ENCODE measurements around the gene ANXA2R. TPM values are rescaled to one million over a fixed set of nuclear protein-coding genes. Genes with fewer than 3 reads are reported as not detected.

ANXA2R gene
- total and polyA plus RNA-seq, 2 of the 13 experiments (the other 11 are each of a cell fraction or from before 2014, with no cell fraction given) = 0.95 to 1.3 TPM

DNA sequence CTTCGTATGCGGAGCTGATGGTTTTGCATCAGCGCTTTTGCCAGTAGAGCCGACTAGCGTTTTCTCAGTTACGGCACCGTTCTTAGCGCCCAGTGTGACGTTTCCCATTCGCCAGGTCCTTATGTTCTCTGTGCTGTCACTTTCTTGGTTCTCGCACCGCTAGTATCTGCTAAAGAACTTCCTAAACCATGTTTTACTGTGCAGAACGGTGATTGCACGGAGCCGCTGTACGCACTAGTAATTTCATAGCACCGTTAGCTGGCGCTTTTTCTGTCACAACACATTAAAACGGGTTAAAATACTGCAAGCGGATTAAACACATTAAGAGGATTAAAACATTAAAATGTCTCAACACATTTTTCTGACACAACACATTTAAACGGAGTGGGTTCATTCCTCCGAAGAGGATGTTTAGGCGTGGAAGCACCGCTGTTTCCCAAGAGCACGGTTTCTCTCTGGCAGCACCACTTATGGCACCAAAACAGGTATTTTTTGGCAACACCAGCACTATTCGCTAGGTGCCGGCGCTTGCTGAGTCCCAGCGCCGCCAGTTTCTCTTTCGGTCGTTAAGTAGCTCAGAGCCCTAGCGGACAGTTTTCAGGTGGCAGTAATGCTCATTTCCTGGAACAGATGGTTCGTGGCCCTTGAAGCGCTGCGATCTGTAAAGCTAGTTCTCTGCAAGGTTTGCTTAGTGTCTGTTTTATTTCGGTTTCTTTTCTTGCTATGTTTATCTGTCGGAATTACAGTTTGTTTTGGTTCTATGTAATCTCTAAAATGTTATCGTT, 20.3 kb downstream of the ANXA2R start (continued):
- TF ChIP-seq, protein P1, sequence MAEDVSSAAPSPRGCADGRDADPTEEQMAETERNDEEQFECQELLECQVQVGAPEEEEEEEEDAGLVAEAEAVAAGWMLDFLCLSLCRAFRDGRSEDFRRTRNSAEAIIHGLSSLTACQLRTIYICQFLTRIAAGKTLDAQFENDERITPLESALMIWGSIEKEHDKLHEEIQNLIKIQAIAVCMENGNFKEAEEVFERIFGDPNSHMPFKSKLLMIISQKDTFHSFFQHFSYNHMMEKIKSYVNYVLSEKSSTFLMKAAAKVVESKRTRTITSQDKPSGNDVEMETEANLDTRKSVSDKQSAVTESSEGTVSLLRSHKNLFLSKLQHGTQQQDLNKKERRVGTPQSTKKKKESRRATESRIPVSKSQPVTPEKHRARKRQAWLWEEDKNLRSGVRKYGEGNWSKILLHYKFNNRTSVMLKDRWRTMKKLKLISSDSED (CRISPR knock-in tag; IDR thresholded peaks at IDR 0.05) = no peak
- TF ChIP-seq, protein P2, sequence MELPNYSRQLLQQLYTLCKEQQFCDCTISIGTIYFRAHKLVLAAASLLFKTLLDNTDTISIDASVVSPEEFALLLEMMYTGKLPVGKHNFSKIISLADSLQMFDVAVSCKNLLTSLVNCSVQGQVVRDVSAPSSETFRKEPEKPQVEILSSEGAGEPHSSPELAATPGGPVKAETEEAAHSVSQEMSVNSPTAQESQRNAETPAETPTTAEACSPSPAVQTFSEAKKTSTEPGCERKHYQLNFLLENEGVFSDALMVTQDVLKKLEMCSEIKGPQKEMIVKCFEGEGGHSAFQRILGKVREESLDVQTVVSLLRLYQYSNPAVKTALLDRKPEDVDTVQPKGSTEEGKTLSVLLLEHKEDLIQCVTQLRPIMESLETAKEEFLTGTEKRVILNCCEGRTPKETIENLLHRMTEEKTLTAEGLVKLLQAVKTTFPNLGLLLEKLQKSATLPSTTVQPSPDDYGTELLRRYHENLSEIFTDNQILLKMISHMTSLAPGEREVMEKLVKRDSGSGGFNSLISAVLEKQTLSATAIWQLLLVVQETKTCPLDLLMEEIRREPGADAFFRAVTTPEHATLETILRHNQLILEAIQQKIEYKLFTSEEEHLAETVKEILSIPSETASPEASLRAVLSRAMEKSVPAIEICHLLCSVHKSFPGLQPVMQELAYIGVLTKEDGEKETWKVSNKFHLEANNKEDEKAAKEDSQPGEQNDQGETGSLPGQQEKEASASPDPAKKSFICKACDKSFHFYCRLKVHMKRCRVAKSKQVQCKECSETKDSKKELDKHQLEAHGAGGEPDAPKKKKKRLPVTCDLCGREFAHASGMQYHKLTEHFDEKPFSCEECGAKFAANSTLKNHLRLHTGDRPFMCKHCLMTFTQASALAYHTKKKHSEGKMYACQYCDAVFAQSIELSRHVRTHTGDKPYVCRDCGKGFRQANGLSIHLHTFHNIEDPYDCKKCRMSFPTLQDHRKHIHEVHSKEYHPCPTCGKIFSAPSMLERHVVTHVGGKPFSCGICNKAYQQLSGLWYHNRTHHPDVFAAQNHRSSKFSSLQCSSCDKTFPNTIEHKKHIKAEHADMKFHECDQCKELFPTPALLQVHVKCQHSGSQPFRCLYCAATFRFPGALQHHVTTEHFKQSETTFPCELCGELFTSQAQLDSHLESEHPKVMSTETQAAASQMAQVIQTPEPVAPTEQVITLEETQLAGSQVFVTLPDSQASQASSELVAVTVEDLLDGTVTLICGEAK (IDR thresholded peaks at IDR 0.05) = no peak
- TF ChIP-seq, protein P2 (CRISPR knock-in tag; IDR thresholded peaks at IDR 0.05) = 0 out of 2 replicates have a peak, but pooled peaks have one; percentile 17
- TF ChIP-seq, protein P3, sequence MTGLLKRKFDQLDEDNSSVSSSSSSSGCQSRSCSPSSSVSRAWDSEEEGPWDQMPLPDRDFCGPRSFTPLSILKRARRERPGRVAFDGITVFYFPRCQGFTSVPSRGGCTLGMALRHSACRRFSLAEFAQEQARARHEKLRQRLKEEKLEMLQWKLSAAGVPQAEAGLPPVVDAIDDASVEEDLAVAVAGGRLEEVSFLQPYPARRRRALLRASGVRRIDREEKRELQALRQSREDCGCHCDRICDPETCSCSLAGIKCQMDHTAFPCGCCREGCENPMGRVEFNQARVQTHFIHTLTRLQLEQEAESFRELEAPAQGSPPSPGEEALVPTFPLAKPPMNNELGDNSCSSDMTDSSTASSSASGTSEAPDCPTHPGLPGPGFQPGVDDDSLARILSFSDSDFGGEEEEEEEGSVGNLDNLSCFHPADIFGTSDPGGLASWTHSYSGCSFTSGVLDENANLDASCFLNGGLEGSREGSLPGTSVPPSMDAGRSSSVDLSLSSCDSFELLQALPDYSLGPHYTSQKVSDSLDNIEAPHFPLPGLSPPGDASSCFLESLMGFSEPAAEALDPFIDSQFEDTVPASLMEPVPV (CRISPR knock-in tag; IDR thresholded peaks at IDR 0.05) = no peak
- TF ChIP-seq ESRRA (CRISPR knock-in tag; IDR thresholded peaks at IDR 0.05; ENCODE audit: low read depth) (no peak), REL (CRISPR knock-in tag; conservative IDR thresholded peaks at IDR 0.05) (0 out of 2 replicates have a peak, but pooled peaks have one; percentile 41), CHD2 (IDR thresholded peaks at IDR 0.05; ENCODE audit: low read depth, low read length) (no peak)
- TF ChIP-seq, protein P4, sequence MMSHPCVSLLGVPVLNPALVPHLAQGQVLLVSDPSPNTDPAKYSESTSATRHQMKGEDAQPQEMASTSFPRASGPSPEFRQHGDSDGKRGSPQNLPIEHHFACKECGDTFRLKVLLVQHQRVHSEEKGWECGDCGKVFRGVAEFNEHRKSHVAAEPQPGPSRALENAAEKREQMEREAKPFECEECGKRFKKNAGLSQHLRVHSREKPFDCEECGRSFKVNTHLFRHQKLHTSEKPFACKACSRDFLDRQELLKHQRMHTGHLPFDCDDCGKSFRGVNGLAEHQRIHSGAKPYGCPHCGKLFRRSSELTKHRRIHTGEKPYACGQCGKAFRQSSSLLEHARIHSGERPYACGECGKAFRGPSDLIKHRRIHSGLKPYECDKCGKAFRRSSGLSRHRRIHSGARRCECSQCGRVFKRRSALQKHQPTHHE (CRISPR knock-in tag; IDR thresholded peaks at IDR 0.05; ENCODE audit: borderline replicate concordance) = no peak
- TF ChIP-seq, protein P5, sequence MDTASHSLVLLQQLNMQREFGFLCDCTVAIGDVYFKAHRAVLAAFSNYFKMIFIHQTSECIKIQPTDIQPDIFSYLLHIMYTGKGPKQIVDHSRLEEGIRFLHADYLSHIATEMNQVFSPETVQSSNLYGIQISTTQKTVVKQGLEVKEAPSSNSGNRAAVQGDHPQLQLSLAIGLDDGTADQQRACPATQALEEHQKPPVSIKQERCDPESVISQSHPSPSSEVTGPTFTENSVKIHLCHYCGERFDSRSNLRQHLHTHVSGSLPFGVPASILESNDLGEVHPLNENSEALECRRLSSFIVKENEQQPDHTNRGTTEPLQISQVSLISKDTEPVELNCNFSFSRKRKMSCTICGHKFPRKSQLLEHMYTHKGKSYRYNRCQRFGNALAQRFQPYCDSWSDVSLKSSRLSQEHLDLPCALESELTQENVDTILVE (CRISPR knock-in tag; IDR thresholded peaks at IDR 0.05) = no peak
